GM19240 (cell line): ENCODE measurements around the gene ZNF516.
"Not testable (repeated sequence)": the region's sequence is repeated elsewhere in the genome, so short reads cannot be mapped to it uniquely, and the experiment has no call there.

Experiments used
- DNase-seq: peaks from one replicate; pipeline ENCODE4 v3.0.0; 2011; ENCODE audit warnings: low spot score; ENCODE audit not compliant: insufficient read length

ZNF516 gene

GRCh38 chr18:76473521-76473920 is 21.5 kb downstream of the ZNF516 start:
- not testable (repeated sequence) for DNase-seq

- DNase-seq, result no peak
Measured at GRCh38 chr18:76472829-76473228, 22.2 kb downstream of the ZNF516 start.

GRCh38 chr18:76471593-76471992 is 23.4 kb downstream of the ZNF516 start:
- no peak for DNase-seq

- no peak for DNase-seq
Measured at GRCh38 chr18:76468345-76469304, 26.4 kb downstream of the ZNF516 start.

GRCh38 chr18:76467371-76468190 is 27.5 kb downstream of the ZNF516 start:
- DNase-seq, result no peak

- no peak for DNase-seq
Measured at GRCh38 chr18:76466410-76466991, 28.5 kb downstream of the ZNF516 start.

- DNase-seq, result no peak
Measured at GRCh38 chr18:76465630-76466409, 29.2 kb downstream of the ZNF516 start.

GRCh38 chr18:76464281-76465259 is 30.5 kb downstream of the ZNF516 start:
- no peak for DNase-seq

- no peak for DNase-seq
Measured at GRCh38 chr18:76463872-76464271, 31.2 kb downstream of the ZNF516 start.

GRCh38 chr18:76463358-76463757 is 31.7 kb downstream of the ZNF516 start:
- DNase-seq, result no peak

- no peak for DNase-seq
Measured at GRCh38 chr18:76462326-76462694, 32.7 kb downstream of the ZNF516 start.

GRCh38 chr18:76461692-76462325 is 33.2 kb downstream of the ZNF516 start:
- no peak for DNase-seq

- DNase-seq, result no peak
Measured at GRCh38 chr18:76461148-76461547, 33.9 kb downstream of the ZNF516 start.

- no peak for DNase-seq
Measured at GRCh38 chr18:76460482-76460881, 34.6 kb downstream of the ZNF516 start.

- DNase-seq, result no peak
Measured at GRCh38 chr18:76459687-76460350, 35.2 kb downstream of the ZNF516 start.

- no peak for DNase-seq
Measured at GRCh38 chr18:76459312-76459686, 35.7 kb downstream of the ZNF516 start.

GRCh38 chr18:76458522-76459311 is 36.3 kb downstream of the ZNF516 start:
- no peak for DNase-seq

- no peak for DNase-seq
Measured at GRCh38 chr18:76457957-76458356, 37.1 kb downstream of the ZNF516 start.
